Stimulated activated memory B cell treated with anti-CD40 and anti-IgM and Interleukin-4, amounts not matched to agents 10 μg/mL and 1 μg/mL and 100 μg/mL, for 72 hours (primary cell): Measurements from ENCODE around the gene ADPGK.
"Not testable (repeated sequence)": the region's sequence is repeated elsewhere in the genome, so short reads cannot be mapped to it uniquely, and the experiment has no call there.

Source experiments
- ATAC-seq: fragments of 150-1000 bp; cut with Tn5 transposase; 2 replicates; pipeline ENCODE4 v1.10.0; 2021
- H3K27ac Mint-ChIP-seq: one replicate; pipeline ENCODE4 v1.8.0; 2022; ENCODE audit warnings: mild to moderate bottlenecking, mixed read lengths
- H3K27me3 Mint-ChIP-seq: one replicate; pipeline ENCODE4 v1.8.0; 2022; ENCODE audit warnings: mixed read lengths
- H3K36me3 Mint-ChIP-seq: one replicate; pipeline ENCODE4 v1.8.0; 2022; ENCODE audit warnings: mixed read lengths
- H3K4me1 Mint-ChIP-seq: one replicate; pipeline ENCODE4 v1.8.0; 2022; ENCODE audit warnings: mixed read lengths
- H3K4me3 Mint-ChIP-seq: one replicate; pipeline ENCODE4 v1.8.0; 2022; ENCODE audit warnings: mild to moderate bottlenecking, moderate library complexity, mixed read lengths
- H3K9me3 Mint-ChIP-seq: one replicate; pipeline ENCODE4 v1.8.0; 2022; ENCODE audit warnings: mixed read lengths

The ADPGK gene

GRCh38 chr15:72783640-72784455 is at the start of gene ADPGK:
Gene ADPGK, minus strand, starts transcription at chr15:72783758. Its CDS starts 67 bp downstream, at chr15:72783691.
- Mint-ChIP-seq H3K9me3 (no peaks in the 10 kb centered on the region), H3K4me3 (peak within 1 kb of the TSS; percentile 88), H3K27ac (peak within 1 kb of the TSS; percentile 91), H3K36me3 (peaks cover 23% of the 10 kb centered on the region), H3K27me3 (no peaks in the 10 kb centered on the region), H3K4me1 (peaks cover 49% of the 10 kb centered on the region)
- peak; percentile 93 for ATAC-seq

GRCh38 chr15:72827226-72827625 is 43.7 kb upstream of the ADPGK start:
- Mint-ChIP-seq H3K27ac (no peak overlapping the region), H3K4me3 (no peak overlapping the region), H3K36me3 (no peaks in the 10 kb centered on the region), H3K4me1 (no peaks in the 10 kb centered on the region), H3K9me3 (no peaks in the 10 kb centered on the region), H3K27me3 (peaks cover 24% of the 10 kb centered on the region)
- no peak for ATAC-seq

- no peak overlapping the region for H3K27ac Mint-ChIP-seq
- no peaks in the 10 kb centered on the region for H3K36me3 Mint-ChIP-seq
- H3K4me3 Mint-ChIP-seq, result no peak overlapping the region
- no peak for ATAC-seq
- no peaks in the 10 kb centered on the region for H3K9me3 Mint-ChIP-seq
- H3K4me1 Mint-ChIP-seq, result no peaks in the 10 kb centered on the region
- peaks cover 19% of the 10 kb centered on the region for H3K27me3 Mint-ChIP-seq
Measured at GRCh38 chr15:72826611-72827010, 43.1 kb upstream of the ADPGK start.

GRCh38 chr15:72825829-72826228 is 42.3 kb upstream of the ADPGK start:
- H3K27me3 Mint-ChIP-seq, result peaks cover 11% of the 10 kb centered on the region
- no peak overlapping the region for H3K27ac Mint-ChIP-seq
- no peaks in the 10 kb centered on the region for H3K36me3 Mint-ChIP-seq
- peak; percentile 10 for ATAC-seq
- no peaks in the 10 kb centered on the region for H3K4me1 Mint-ChIP-seq
- no peaks in the 10 kb centered on the region for H3K9me3 Mint-ChIP-seq
- no peak overlapping the region for H3K4me3 Mint-ChIP-seq

GRCh38 chr15:72824781-72825180 is 41.2 kb upstream of the ADPGK start:
- H3K4me3 Mint-ChIP-seq, result no peak overlapping the region
- no peak for ATAC-seq
- H3K9me3 Mint-ChIP-seq, result no peaks in the 10 kb centered on the region
- H3K36me3 Mint-ChIP-seq, result no peaks in the 10 kb centered on the region
- no peak overlapping the region for H3K27ac Mint-ChIP-seq
- H3K4me1 Mint-ChIP-seq, result no peaks in the 10 kb centered on the region
- peaks cover under 1% of the 10 kb centered on the region for H3K27me3 Mint-ChIP-seq

- no peak for ATAC-seq
Measured at GRCh38 chr15:72824112-72824511, 40.6 kb upstream of the ADPGK start.

GRCh38 chr15:72820278-72820677 is 36.7 kb upstream of the ADPGK start:
- H3K4me3 Mint-ChIP-seq, result no peak overlapping the region
- no peaks in the 10 kb centered on the region for H3K36me3 Mint-ChIP-seq
- no peaks in the 10 kb centered on the region for H3K4me1 Mint-ChIP-seq
- H3K27ac Mint-ChIP-seq, result no peak overlapping the region
- no peaks in the 10 kb centered on the region for H3K9me3 Mint-ChIP-seq
- peaks cover 16% of the 10 kb centered on the region for H3K27me3 Mint-ChIP-seq
- no peak for ATAC-seq

More at GRCh38 chr15:72824112-72824511, 40.6 kb upstream of the ADPGK start:
- Mint-ChIP-seq H3K27ac (no peak overlapping the region), H3K36me3 (no peaks in the 10 kb centered on the region), H3K4me1 (no peaks in the 10 kb centered on the region), H3K4me3 (no peak overlapping the region), H3K9me3 (no peaks in the 10 kb centered on the region), H3K27me3 (no peaks in the 10 kb centered on the region)

- no peak overlapping the region for H3K4me3 Mint-ChIP-seq
- no peaks in the 10 kb centered on the region for H3K4me1 Mint-ChIP-seq
- no peak overlapping the region for H3K27ac Mint-ChIP-seq
- ATAC-seq, result no peak
- H3K36me3 Mint-ChIP-seq, result no peaks in the 10 kb centered on the region
- peaks cover 17% of the 10 kb centered on the region for H3K27me3 Mint-ChIP-seq
- H3K9me3 Mint-ChIP-seq, result no peaks in the 10 kb centered on the region
Measured at GRCh38 chr15:72818632-72819031, 35.1 kb upstream of the ADPGK start.

- no peaks in the 10 kb centered on the region for H3K9me3 Mint-ChIP-seq
- ATAC-seq, result no peak
- no peak overlapping the region for H3K4me3 Mint-ChIP-seq
- H3K27me3 Mint-ChIP-seq, result peaks cover 13% of the 10 kb centered on the region
- peaks cover under 1% of the 10 kb centered on the region for H3K36me3 Mint-ChIP-seq
- no peak overlapping the region for H3K27ac Mint-ChIP-seq
- no peaks in the 10 kb centered on the region for H3K4me1 Mint-ChIP-seq
Measured at GRCh38 chr15:72813345-72814004, 29.9 kb upstream of the ADPGK start.

- ATAC-seq, result peak; percentile 34
- Mint-ChIP-seq H3K27me3 (no peaks in the 10 kb centered on the region), H3K9me3 (peaks cover 4% of the 10 kb centered on the region), H3K27ac (no peak overlapping the region), H3K4me3 (no peak overlapping the region), H3K36me3 (peaks cover 5% of the 10 kb centered on the region), H3K4me1 (no peaks in the 10 kb centered on the region)
Measured at GRCh38 chr15:72809329-72809728, 25.8 kb upstream of the ADPGK start.

GRCh38 chr15:72807346-72807745 is 23.8 kb upstream of the ADPGK start:
- H3K27ac Mint-ChIP-seq, H3K9me3 Mint-ChIP-seq, H3K27me3 Mint-ChIP-seq, H3K4me3 Mint-ChIP-seq, H3K36me3 Mint-ChIP-seq, H3K4me1 Mint-ChIP-seq, ATAC-seq: not testable (repeated sequence)

GRCh38 chr15:72803006-72803405 is 19.4 kb upstream of the ADPGK start:
- Mint-ChIP-seq H3K27me3 (peaks cover 26% of the 10 kb centered on the region), H3K9me3 (no peaks in the 10 kb centered on the region), H3K4me1 (no peaks in the 10 kb centered on the region), H3K27ac (no peak overlapping the region), H3K4me3 (no peak overlapping the region), H3K36me3 (no peaks in the 10 kb centered on the region)
- no peak for ATAC-seq

- H3K27me3 Mint-ChIP-seq, result peaks cover 26% of the 10 kb centered on the region
- no peaks in the 10 kb centered on the region for H3K9me3 Mint-ChIP-seq
- H3K36me3 Mint-ChIP-seq, result no peaks in the 10 kb centered on the region
- peaks cover 7% of the 10 kb centered on the region for H3K4me1 Mint-ChIP-seq
- H3K4me3 Mint-ChIP-seq, result no peak overlapping the region
- no peak for ATAC-seq
- H3K27ac Mint-ChIP-seq, result no peak overlapping the region
Measured at GRCh38 chr15:72801590-72802325, 18.2 kb upstream of the ADPGK start.

GRCh38 chr15:72800833-72801481 is 17.4 kb upstream of the ADPGK start:
- H3K4me1 Mint-ChIP-seq, result peaks cover 14% of the 10 kb centered on the region
- H3K36me3 Mint-ChIP-seq, result no peaks in the 10 kb centered on the region
- H3K27ac Mint-ChIP-seq, result no peak overlapping the region
- H3K9me3 Mint-ChIP-seq, result no peaks in the 10 kb centered on the region
- ATAC-seq, result no peak
- no peak overlapping the region for H3K4me3 Mint-ChIP-seq
- H3K27me3 Mint-ChIP-seq, result peaks cover 26% of the 10 kb centered on the region

GRCh38 chr15:72797834-72798233 is 14.3 kb upstream of the ADPGK start:
- H3K9me3 Mint-ChIP-seq, result no peaks in the 10 kb centered on the region
- ATAC-seq, result no peak
- H3K4me1 Mint-ChIP-seq, result peaks cover 14% of the 10 kb centered on the region
- no peak overlapping the region for H3K27ac Mint-ChIP-seq
- peaks cover 26% of the 10 kb centered on the region for H3K27me3 Mint-ChIP-seq
- H3K36me3 Mint-ChIP-seq, result no peaks in the 10 kb centered on the region
- H3K4me3 Mint-ChIP-seq, result peak overlapping the region; percentile 60
